Glutamatergic neuron (in vitro differentiated cells): ENCODE data around the gene PTPRN2. TPM values are rescaled to one million over a fixed set of nuclear protein-coding genes. Genes with fewer than 3 reads are reported as not detected.

Experiments
- DNase-seq: peaks from one replicate; pipeline ENCODE4 v3.0.0; 2022
- H3K27ac Mint-ChIP-seq: one replicate; pipeline ENCODE4 v1.8.0; 2020; ENCODE audit warnings: mild to moderate bottlenecking, mixed read lengths, inconsistent platforms; ENCODE audit not compliant: unreplicated experiment
- H3K27me3 Mint-ChIP-seq: one replicate; pipeline ENCODE4 v1.8.0; 2020; ENCODE audit warnings: mild to moderate bottlenecking, moderate library complexity, mixed read lengths, inconsistent platforms; ENCODE audit not compliant: unreplicated experiment
- H3K36me3 Mint-ChIP-seq: one replicate; pipeline ENCODE4 v1.8.0; 2020; ENCODE audit warnings: mild to moderate bottlenecking, mixed read lengths, inconsistent platforms; ENCODE audit not compliant: unreplicated experiment
- H3K4me1 Mint-ChIP-seq: one replicate; pipeline ENCODE4 v1.8.0; 2020; ENCODE audit warnings: mild to moderate bottlenecking, low read depth, mixed read lengths, inconsistent platforms; ENCODE audit not compliant: unreplicated experiment
- H3K4me3 Mint-ChIP-seq: one replicate; pipeline ENCODE4 v1.8.0; 2020; ENCODE audit warnings: mild to moderate bottlenecking, mixed read lengths, inconsistent platforms; ENCODE audit not compliant: unreplicated experiment
- H3K9me3 Mint-ChIP-seq: one replicate; pipeline ENCODE4 v1.8.0; 2020; ENCODE audit warnings: mild to moderate bottlenecking, moderate library complexity, mixed read lengths, inconsistent platforms; ENCODE audit not compliant: unreplicated experiment
- total RNA-seq: library from RNA; stranded (reverse); fragmentation: NEBNext Ultra II Directional; extraction: Animal tissue kit (Norgen Biotek cat#: 25700); gene quantifications from one replicate; pipeline ENCODE4 v1.2.1, GENCODE V29; 2021; ENCODE audit not compliant: unreplicated experiment
- TF ChIP-seq, protein P1 (sequence below): fragments of 200-600 bp; sonication (generic); IDR thresholded peaks from one replicate; pipeline ENCODE4 v1.5.0; 2021; ENCODE audit not compliant: partially characterized antibody, unreplicated experiment

PTPRN2 gene
- total RNA-seq, 1 donor from 2014 or later: 49.0 TPM

DNA sequence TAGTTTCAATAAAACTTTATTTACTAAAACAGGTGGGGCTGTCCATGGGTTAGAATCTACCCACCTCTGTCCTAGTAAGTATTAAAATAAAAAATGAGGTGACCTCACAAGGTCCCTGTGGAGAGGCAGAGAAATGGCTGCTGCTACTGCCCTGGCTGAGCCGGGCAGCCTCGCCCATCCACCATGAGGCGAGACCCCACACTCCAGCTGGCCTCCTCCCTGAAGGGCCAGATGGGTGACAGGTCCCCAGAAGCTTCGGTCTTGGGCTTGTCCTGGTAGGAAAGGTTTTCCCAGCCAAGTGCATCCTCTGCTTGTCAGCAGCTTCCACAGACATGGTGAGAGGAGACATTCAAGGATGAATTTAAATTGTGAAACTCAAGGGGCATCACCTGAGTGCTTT, 565.8 kb downstream of the PTPRN2 start:
- H3K9me3 Mint-ChIP-seq: peaks cover 15% of the 10 kb centered on the region
- no peak overlapping the region for H3K27ac Mint-ChIP-seq
- TF ChIP-seq, protein P1, sequence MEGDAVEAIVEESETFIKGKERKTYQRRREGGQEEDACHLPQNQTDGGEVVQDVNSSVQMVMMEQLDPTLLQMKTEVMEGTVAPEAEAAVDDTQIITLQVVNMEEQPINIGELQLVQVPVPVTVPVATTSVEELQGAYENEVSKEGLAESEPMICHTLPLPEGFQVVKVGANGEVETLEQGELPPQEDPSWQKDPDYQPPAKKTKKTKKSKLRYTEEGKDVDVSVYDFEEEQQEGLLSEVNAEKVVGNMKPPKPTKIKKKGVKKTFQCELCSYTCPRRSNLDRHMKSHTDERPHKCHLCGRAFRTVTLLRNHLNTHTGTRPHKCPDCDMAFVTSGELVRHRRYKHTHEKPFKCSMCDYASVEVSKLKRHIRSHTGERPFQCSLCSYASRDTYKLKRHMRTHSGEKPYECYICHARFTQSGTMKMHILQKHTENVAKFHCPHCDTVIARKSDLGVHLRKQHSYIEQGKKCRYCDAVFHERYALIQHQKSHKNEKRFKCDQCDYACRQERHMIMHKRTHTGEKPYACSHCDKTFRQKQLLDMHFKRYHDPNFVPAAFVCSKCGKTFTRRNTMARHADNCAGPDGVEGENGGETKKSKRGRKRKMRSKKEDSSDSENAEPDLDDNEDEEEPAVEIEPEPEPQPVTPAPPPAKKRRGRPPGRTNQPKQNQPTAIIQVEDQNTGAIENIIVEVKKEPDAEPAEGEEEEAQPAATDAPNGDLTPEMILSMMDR: no peak
- DNase-seq: no peak
- H3K4me1 Mint-ChIP-seq: no peaks in the 10 kb centered on the region
- H3K36me3 Mint-ChIP-seq: peaks cover 4% of the 10 kb centered on the region
- H3K4me3 Mint-ChIP-seq: no peak overlapping the region
- peaks cover 2% of the 10 kb centered on the region for H3K27me3 Mint-ChIP-seq

DNA sequence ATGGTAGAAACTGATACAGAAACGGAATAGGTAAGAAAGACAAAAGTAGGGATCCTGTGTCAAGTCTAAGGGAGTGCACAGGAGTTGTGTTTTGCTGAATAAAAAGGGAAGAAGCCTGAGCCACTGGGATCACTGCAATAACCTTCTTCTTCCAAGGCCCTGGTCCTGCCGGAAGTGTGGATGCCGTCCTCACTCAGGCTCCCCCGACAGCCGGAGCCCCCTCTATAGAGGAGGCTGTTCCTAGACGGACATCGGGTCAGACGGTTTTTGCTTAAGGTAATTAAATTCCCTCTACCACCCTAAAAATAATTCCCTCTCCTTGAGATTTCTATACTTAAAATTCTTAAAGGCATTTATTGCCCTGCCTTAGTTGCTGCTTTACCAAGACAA, 566.9 kb downstream of the PTPRN2 start:
- DNase-seq: no peak
- peaks cover 4% of the 10 kb centered on the region for H3K36me3 Mint-ChIP-seq
- peaks cover 4% of the 10 kb centered on the region for H3K27me3 Mint-ChIP-seq
- H3K4me1 Mint-ChIP-seq: peaks cover 9% of the 10 kb centered on the region
- H3K27ac Mint-ChIP-seq: no peak overlapping the region
- peaks cover 14% of the 10 kb centered on the region for H3K9me3 Mint-ChIP-seq
- TF ChIP-seq, protein P1: no peak
- no peak overlapping the region for H3K4me3 Mint-ChIP-seq

DNA sequence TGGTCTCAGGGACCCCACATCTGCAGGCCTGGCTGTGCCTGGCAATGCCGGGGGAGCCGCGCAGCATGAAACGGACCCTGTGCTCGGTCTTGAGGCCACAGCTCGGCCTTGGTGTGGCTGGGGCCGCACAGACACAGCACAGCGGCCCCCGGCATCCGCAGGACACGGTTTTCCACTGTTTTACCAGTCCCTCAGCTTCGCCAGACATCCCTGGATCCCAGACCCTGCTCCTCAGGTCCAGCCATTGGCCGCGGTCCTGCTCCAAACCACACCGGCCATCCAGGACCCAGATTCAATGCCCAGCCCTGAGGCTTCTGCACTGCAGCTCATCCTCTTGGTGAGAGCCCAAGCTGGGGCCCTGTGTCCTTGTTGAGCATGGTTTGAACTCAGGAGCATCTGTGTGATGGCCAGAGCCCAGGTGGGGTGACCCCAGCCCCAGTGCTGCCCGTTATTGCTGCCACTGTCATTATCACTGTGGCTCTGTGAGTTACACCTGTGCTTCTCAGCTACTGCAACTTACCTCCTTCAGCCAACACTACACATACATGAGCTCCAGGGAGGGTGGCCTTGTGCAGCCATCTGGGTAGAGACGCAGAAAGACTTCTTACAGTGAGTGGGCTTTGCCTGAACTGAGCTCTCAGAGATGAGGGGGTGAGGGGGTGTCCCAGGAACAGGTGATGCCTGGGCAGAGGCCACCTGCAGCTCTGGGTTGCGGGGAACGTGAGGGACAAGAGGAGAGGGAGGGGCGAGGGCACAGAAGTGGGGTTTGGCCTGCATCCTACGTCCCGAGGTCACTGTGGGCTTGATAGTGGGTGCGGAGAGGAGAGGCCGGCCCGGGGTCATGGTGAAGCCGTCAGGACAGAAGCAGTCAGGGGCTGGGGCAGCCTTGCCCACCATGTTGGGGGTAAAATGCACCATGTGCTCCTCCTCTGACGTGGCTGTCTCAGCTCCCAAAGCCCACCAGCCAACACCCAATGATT, 567.6 kb downstream of the PTPRN2 start:
- peaks cover 14% of the 10 kb centered on the region for H3K9me3 Mint-ChIP-seq
- TF ChIP-seq, protein P1: no peak
- no peak overlapping the region for H3K27ac Mint-ChIP-seq
- peaks cover 4% of the 10 kb centered on the region for H3K27me3 Mint-ChIP-seq
- no peak for DNase-seq
- H3K4me1 Mint-ChIP-seq: peaks cover 9% of the 10 kb centered on the region
- peaks cover 4% of the 10 kb centered on the region for H3K36me3 Mint-ChIP-seq
- H3K4me3 Mint-ChIP-seq: no peak overlapping the region

DNA sequence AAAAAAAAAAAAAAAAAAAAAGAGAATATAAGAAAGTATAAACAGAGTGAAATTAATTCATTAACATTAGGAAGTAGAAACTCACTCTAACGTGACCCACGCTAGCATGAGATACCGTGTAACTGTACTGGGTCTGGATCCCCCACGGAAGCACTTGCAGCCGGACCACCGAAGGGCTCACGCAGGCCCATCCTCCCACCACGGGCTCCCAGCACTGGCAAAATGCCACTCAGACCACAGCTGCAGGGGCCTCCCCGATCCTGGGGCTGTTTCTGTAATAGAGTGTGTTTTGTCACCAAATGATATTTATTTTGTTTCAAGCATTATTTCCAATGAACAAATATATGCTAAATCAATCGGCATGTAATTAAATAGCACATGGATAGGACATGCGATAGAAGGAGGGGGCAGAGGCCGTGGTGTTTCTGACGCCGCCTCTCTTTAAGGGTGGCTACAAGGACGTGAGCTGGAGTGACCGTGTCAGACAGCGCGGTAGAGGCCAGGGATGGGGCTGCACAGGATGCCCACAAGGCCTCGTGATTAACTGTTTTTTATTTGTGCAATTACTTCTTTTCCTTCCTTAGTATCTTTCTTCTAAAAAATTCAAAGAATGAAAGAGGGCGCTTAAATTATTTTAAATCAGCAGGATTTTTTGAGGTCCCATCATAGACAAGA, 568.5 kb downstream of the PTPRN2 start:
- no peak overlapping the region for H3K4me3 Mint-ChIP-seq
- H3K36me3 Mint-ChIP-seq: peaks cover 4% of the 10 kb centered on the region
- H3K9me3 Mint-ChIP-seq: peaks cover 14% of the 10 kb centered on the region
- TF ChIP-seq, protein P1: no peak
- H3K27me3 Mint-ChIP-seq: peaks cover 2% of the 10 kb centered on the region
- DNase-seq: no peak
- peaks cover 9% of the 10 kb centered on the region for H3K4me1 Mint-ChIP-seq
- no peak overlapping the region for H3K27ac Mint-ChIP-seq
